H1 (cell line): ENCODE results near the gene PCDHB14. TPM values are rescaled to one million over a fixed set of nuclear protein-coding genes. Genes with fewer than 3 reads are reported as not detected.

Experiments
- CTCF ChIA-PET: fragments of 300-600 bp; sonication (Branson Sonifier 250); formaldehyde crosslinking; loops from one replicate; lab custom pipeline; 2021; ENCODE audit not compliant: partially characterized antibody; lab: Charles Lee
- POLR2A ChIA-PET: fragments of 300-600 bp; sonication (Branson Sonifier 250); formaldehyde crosslinking; loops from one replicate; lab custom pipeline; 2021; ENCODE audit warnings: inconsistent platforms; ENCODE audit not compliant: partially characterized antibody; lab: Charles Lee
- DNase-seq, 2 experiments: peaks; one replicate each; pipeline versions ENCODE4 v3.0.0 to v3.0.0-alpha.2; 2010 to 2022; ENCODE audit warnings: low spot score in 2 of 2, low read depth in 1 of 2, mixed read lengths in 1 of 2
- FAIRE-seq: peaks from 2 replicates; lab custom pipeline; 2011; peaks lifted over from hg19 to GRCh38; lab: Jason Lieb, UNC
- H2AFZ ChIP-seq: 2 replicates; pipeline ENCODE4 v1.8.1; 2012; ENCODE audit warnings: low read length, inconsistent platforms
- H2AK5ac ChIP-seq: 2 replicates; pipeline ENCODE4 v1.6.1; 2013; ENCODE audit warnings: low read depth, low read length
- H2BK120ac ChIP-seq: replicated peaks from 2 replicates; pipeline ENCODE3; 2013; ENCODE audit warnings: low read depth, low read length, inconsistent platforms
- H2BK12ac ChIP-seq: 2 replicates; pipeline ENCODE4 v1.6.1; 2013; ENCODE audit warnings: low read depth, low read length
- H2BK15ac ChIP-seq: 2 replicates; pipeline ENCODE4 v1.6.1; 2013; ENCODE audit warnings: low read length
- H2BK20ac ChIP-seq: 2 replicates; pipeline ENCODE4 v1.6.1; 2013; ENCODE audit warnings: low read length
- H2BK5ac ChIP-seq: 2 replicates; pipeline ENCODE4 v1.6.1; 2013; ENCODE audit warnings: low read depth, low read length
- H3K14ac ChIP-seq: 2 replicates; pipeline ENCODE4 v1.6.1; 2013; ENCODE audit warnings: inconsistent platforms; ENCODE audit not compliant: insufficient read length
- H3K18ac ChIP-seq: 2 replicates; pipeline ENCODE4 v1.6.1; 2013; ENCODE audit warnings: low read length; ENCODE audit errors: extremely low read depth
- H3K23ac ChIP-seq: 2 replicates; pipeline ENCODE4 v1.6.1; 2013; ENCODE audit warnings: inconsistent platforms; ENCODE audit not compliant: insufficient read length
- H3K23me2 ChIP-seq: 2 replicates; pipeline ENCODE4 v1.6.1; 2013; ENCODE audit warnings: low read depth, low read length
- H3K27ac ChIP-seq: 2 replicates; pipeline ENCODE4 v1.6.1; 2011; ENCODE audit warnings: low read depth, low read length, inconsistent platforms
- H3K27me3 ChIP-seq, 4 experiments: replicated peaks in 1 of 4; 1 replicate in 1 of 4; 2 replicates in 3 of 4; pipeline versions ENCODE4 v1.6.1 to v1.8.1; 2011 to 2013; ENCODE audit warnings: low read length in 3 of 4, mild to moderate bottlenecking in 3 of 4, inconsistent platforms in 2 of 4, mixed read lengths in 2 of 4, moderate library complexity in 1 of 4; ENCODE audit not compliant: control insufficient read depth in 3 of 4, insufficient read depth in 3 of 4; ENCODE audit errors: extremely low read depth in 1 of 4
- H3K36me3 ChIP-seq, 4 experiments: 2 replicates each; pipeline versions ENCODE4 v1.6.1 to v1.8.1; 2011 to 2013; ENCODE audit warnings: mild to moderate bottlenecking in 4 of 4, low read length in 3 of 4, moderate library complexity in 2 of 4, control low read depth in 1 of 4, inconsistent platforms in 1 of 4; ENCODE audit not compliant: insufficient read depth in 4 of 4, control insufficient read depth in 2 of 4
- H3K4ac ChIP-seq: replicated peaks from 2 replicates; pipeline ENCODE3; 2013; ENCODE audit warnings: low read length, low read depth, mixed read lengths, inconsistent platforms; ENCODE audit not compliant: insufficient read length
- H3K4me1 ChIP-seq, 4 experiments: replicated peaks in 1 of 4; 1 replicate in 1 of 4; 2 replicates in 3 of 4; pipeline versions ENCODE4 v1.6.1 to v1.8.1; 2011 to 2013; ENCODE audit warnings: low read length in 3 of 4, inconsistent platforms in 2 of 4, mixed read lengths in 1 of 4; ENCODE audit not compliant: insufficient read depth in 4 of 4, control insufficient read depth in 3 of 4
- H3K4me2 ChIP-seq, 2 experiments: 2 replicates each; pipeline versions ENCODE4 v1.6.1 to v1.8.1; 2011 to 2013; ENCODE audit warnings: low read depth in 2 of 2, low read length in 2 of 2, control low read depth in 1 of 2, inconsistent platforms in 1 of 2, mild to moderate bottlenecking in 1 of 2; ENCODE audit not compliant: insufficient read depth in 1 of 2
- H3K4me3 ChIP-seq, 4 experiments: fragments of 200-600, 300-600 bp in 1 of 4; sonication (generic), shearing (Covaris generic), sonication (Bioruptor Twin) in 1 of 4; 2 replicates each; pipeline versions ENCODE4 v1.5.1 to v1.8.1; 2011 to 2016; ENCODE audit warnings: low read length in 4 of 4, low read depth in 3 of 4, control low read depth in 2 of 4, inconsistent platforms in 2 of 4, mild to moderate bottlenecking in 2 of 4, mixed read lengths in 1 of 4, moderate library complexity in 1 of 4; ENCODE audit not compliant: insufficient read depth in 2 of 4; ENCODE audit errors: extremely low read depth in 1 of 4
- H3K56ac ChIP-seq: replicated peaks from 2 replicates; pipeline ENCODE3; 2013; ENCODE audit warnings: low read depth, mild to moderate bottlenecking, mixed read lengths, low read length, inconsistent platforms; ENCODE audit not compliant: insufficient read length
- H3K79me1 ChIP-seq: 2 replicates; pipeline ENCODE4 v1.6.1; 2013; ENCODE audit warnings: low read depth, low read length, control low read depth
- H3K79me2 ChIP-seq, 2 experiments: 2 replicates each; pipeline versions ENCODE4 v1.6.1 to v1.8.1; 2012 to 2013; ENCODE audit warnings: low read length in 2 of 2, mild to moderate bottlenecking in 2 of 2, inconsistent platforms in 1 of 2; ENCODE audit not compliant: insufficient read depth in 2 of 2, control insufficient read depth in 1 of 2
- H3K9ac ChIP-seq, 4 experiments: replicated peaks in 1 of 4; 1 replicate in 1 of 4; 2 replicates in 3 of 4; pipeline versions ENCODE4 v1.6.1 to v1.8.1; 2011 to 2013; ENCODE audit warnings: low read depth in 3 of 4, low read length in 3 of 4, control low read depth in 2 of 4, mild to moderate bottlenecking in 2 of 4, moderate library complexity in 2 of 4, inconsistent platforms in 1 of 4; ENCODE audit errors: extremely low read depth in 1 of 4
- H3K9me3 ChIP-seq, 2 experiments: 2 replicates each; pipeline versions ENCODE4 v1.6.1 to v1.8.1; 2012 to 2013; ENCODE audit warnings: mild to moderate bottlenecking in 2 of 2, moderate library complexity in 2 of 2, control low read depth in 1 of 2, inconsistent platforms in 1 of 2, low read depth in 1 of 2, low read length in 1 of 2, mixed read lengths in 1 of 2; ENCODE audit not compliant: insufficient read depth in 2 of 2
- H4K20me1 ChIP-seq, 2 experiments: replicated peaks in 1 of 2; 2 replicates each; pipeline versions ENCODE3 to v1.8.1; 2011 to 2013; ENCODE audit warnings: inconsistent platforms in 2 of 2, low read length in 2 of 2, mild to moderate bottlenecking in 1 of 2; ENCODE audit not compliant: insufficient read depth in 2 of 2, control insufficient read depth in 1 of 2
- H4K5ac ChIP-seq: 2 replicates; pipeline ENCODE4 v1.6.1; 2013; ENCODE audit warnings: low read length, low read depth, mixed read lengths, inconsistent platforms; ENCODE audit not compliant: insufficient read length
- H4K8ac ChIP-seq: 2 replicates; pipeline ENCODE4 v1.8.0; 2013; ENCODE audit warnings: mild to moderate bottlenecking, moderate library complexity, low read length, inconsistent platforms; ENCODE audit not compliant: insufficient read depth; ENCODE audit errors: extremely low read depth
- H4K91ac ChIP-seq: replicated peaks from 2 replicates; pipeline ENCODE3; 2013; ENCODE audit warnings: low read length, mixed read lengths, inconsistent platforms; ENCODE audit not compliant: insufficient read length
- ASH2L ChIP-seq: fragments of 200-600, 300-600 bp; sonication (generic); IDR thresholded peaks from one replicate; pipeline ENCODE4 v1.7.1; 2017; ENCODE audit warnings: low read length
- BCL11A ChIP-seq, 2 experiments: IDR thresholded peaks; one replicate each; pipeline ENCODE4 v1.6.1; 2011; ENCODE audit warnings: low read depth in 2 of 2, low read length in 2 of 2, mild to moderate bottlenecking in 2 of 2
- CHD2 ChIP-seq: IDR thresholded peaks from 2 replicates; pipeline ENCODE4 v1.6.1; 2012; ENCODE audit warnings: low read length, improper control_type of control experiment
- CTBP2 ChIP-seq: IDR thresholded peaks from 2 replicates; pipeline ENCODE4 v1.7.0; 2011; ENCODE audit warnings: borderline replicate concordance, mild to moderate bottlenecking, moderate library complexity, mixed read lengths, low read length; ENCODE audit not compliant: insufficient read depth, insufficient read length
- GTF2F1 ChIP-seq: IDR thresholded peaks from 2 replicates; pipeline ENCODE4 v1.6.1; 2012; ENCODE audit warnings: low read depth, low read length, improper control_type of control experiment, borderline replicate concordance
- TBP ChIP-seq: IDR thresholded peaks from 2 replicates; pipeline ENCODE4 v1.6.1; 2011; ENCODE audit warnings: low read depth, low read length, improper control_type of control experiment
- WGBS, 2 experiments: shearing (Covaris generic) in 1 of 2; methylation state at CpG; one replicate each; pipeline versions ENCODE4 v1.1.6 to v1.1.7; 2013 to 2015; ENCODE audit warnings: low lambda C conversion rate in 2 of 2, mixed read lengths in 2 of 2, inconsistent platforms in 1 of 2, low coverage in 1 of 2, missing lambda C conversion rate in 1 of 2; ENCODE audit not compliant: insufficient replicate concordance in 2 of 2, insufficient coverage in 1 of 2, insufficient read length in 1 of 2; ENCODE audit errors: extremely low coverage in 1 of 2, missing lambda C conversion rate in 1 of 2; 5-methylcytosine and 5-hydroxymethylcytosine counted together
- polyA plus RNA-seq, 7 experiments: library from polyadenylated mRNA; depleted of rRNA in 3 of 7; stranded (reverse) in 5 of 7; unstranded in 2 of 7; fragments of >200 nt in 5 of 7; fragments of 200-250 nt in 2 of 7; gene quantifications; 1 replicate in 5 of 7; 2 replicates in 1 of 7; 4 replicates in 1 of 7; pipeline versions ENCODE4 v1.2.1 to v1.2.3, GENCODE V29; 2011 to 2013; ENCODE audit warnings: missing spikeins in 2 of 7, mixed read lengths in 2 of 7
- total RNA-seq: library from RNA; stranded (reverse); fragmentation: NEBNext Ultra II Directional; extraction: Animal tissue kit (Norgen Biotek cat#: 25700); gene quantifications from 2 replicates; pipeline ENCODE4 v1.2.1, GENCODE V29; 2021

PCDHB14 gene
- total and polyA plus RNA-seq, 2 of the 8 experiments (the other 6 are each of a cell fraction or from before 2014, with no cell fraction given), result 2.7 TPM

DNA sequence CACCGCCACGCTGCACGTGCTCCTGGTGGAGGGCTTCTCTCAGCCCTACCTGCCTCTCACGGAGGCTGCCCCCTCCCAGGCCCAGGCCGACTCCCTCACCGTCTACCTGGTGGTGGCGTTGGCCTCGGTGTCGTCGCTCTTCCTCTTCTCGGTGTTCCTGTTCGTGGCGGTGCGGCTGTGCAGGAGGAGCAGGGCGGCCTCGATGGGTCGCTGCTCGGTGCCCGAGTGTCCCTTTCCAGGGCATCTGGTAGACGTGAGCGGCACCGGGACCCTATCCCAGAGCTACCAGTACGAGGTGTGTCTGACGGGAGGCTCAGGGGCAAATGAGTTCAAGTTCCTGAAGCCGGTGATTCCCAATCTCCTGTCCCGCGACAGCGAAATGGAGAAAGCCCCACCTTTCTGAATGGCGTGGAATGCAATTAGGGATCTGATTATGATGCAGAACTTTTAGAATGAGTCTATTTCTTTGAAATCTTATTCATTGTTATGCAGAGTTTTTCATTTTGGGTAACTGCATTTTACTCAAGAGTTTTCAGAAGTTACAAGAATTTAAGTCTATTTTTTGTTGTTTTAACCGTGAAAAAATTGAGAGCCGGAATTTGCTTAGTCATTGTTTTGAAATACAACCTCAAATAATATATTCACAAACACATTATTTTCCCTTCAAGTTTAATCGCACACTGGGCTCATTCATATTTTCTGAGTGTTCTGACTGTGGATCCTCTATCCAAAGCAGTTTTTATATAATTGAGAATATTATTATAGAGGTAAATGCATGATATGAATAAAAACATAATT, 13.6 kb downstream of the PCDHB14 start:
- Histone ChIP-seq H2AFZ (no peak overlapping the region), H3K56ac (no peak overlapping the region), H3K23me2 (no peaks in the 10 kb centered on the region; the same call in 1 of the 2 replicates), H2AK5ac (no peak overlapping the region), H2BK15ac (no peak overlapping the region), H2BK5ac (no peak overlapping the region), H3K4me2 (no peak overlapping the region), H3K9me3 (peaks cover 16 to 33% of the 10 kb centered on the region in 2 experiments), H3K79me2 (no peaks in the 10 kb centered on the region), H2BK12ac (no peak overlapping the region), H2BK20ac (no peak overlapping the region), H2BK120ac (no peak overlapping the region), H4K20me1 (no peaks in the 10 kb centered on the region), H4K91ac (no peak overlapping the region), H3K18ac (no peak overlapping the region), H3K79me1 (no peaks in the 10 kb centered on the region), H3K4me1 (no peaks in the 10 kb centered on the region), H3K27me3 (no peaks in the 10 kb centered on the region), H3K4ac (no peak overlapping the region), H3K9ac (no peak overlapping the region), H3K27ac (no peak overlapping the region), H3K14ac (no peak overlapping the region), H3K4me3 (no peak overlapping the region), H3K23ac (no peak overlapping the region), H3K36me3 (peaks cover 0 to 6% (median 0%) of the 10 kb centered on the region in 4 experiments; a peak in 1 of 8 replicates), H4K8ac (no peak overlapping the region), H4K5ac (no peak overlapping the region)
- POLR2A ChIA-PET, result no interaction called here
- DNase-seq (no peak), FAIRE-seq (no peak)
- CTCF ChIA-PET, result interaction anchor here (0.6 to 1.9 kb wide), 4 partner anchors 37 to 327 kb away, joined by 3 to 7 read pairs (median 6); partner anchors contain the start of genes PCDHB11 and TAF7
- TF ChIP-seq CTBP2, result no peak
- no peak for TF ChIP-seq ASH2L
- no peak for TF ChIP-seq BCL11A (IDR thresholded peaks at IDR 0.05; ENCODE audit: low read depth in 2 of 2, low read length in 2 of 2)
- TF ChIP-seq GTF2F1, result no peak
- TF ChIP-seq CHD2, result no peak
- TF ChIP-seq TBP, result no peak
- 85% methylated on average over 12 of the region's 32 CpGs; no CpG with 5 or more reads in 1 of the 2 experiments for WGBS, 2 experiments
